ENCODE data around the gene FHIP1B. TPM values are rescaled to one million over a fixed set of nuclear protein-coding genes. Genes with fewer than 3 reads are reported as not detected.

Gene FHIP1B
- total RNA-seq, 2 experiments from 2014 or later, result 17.7 to 17.8 TPM

- CTCF ChIA-PET, result no interaction called here
- POLR2A ChIA-PET, result no interaction called here
These were observed 11.1 kb upstream of the FHIP1B start for GRCh38 chr11:6245536-6245935.

DNA sequence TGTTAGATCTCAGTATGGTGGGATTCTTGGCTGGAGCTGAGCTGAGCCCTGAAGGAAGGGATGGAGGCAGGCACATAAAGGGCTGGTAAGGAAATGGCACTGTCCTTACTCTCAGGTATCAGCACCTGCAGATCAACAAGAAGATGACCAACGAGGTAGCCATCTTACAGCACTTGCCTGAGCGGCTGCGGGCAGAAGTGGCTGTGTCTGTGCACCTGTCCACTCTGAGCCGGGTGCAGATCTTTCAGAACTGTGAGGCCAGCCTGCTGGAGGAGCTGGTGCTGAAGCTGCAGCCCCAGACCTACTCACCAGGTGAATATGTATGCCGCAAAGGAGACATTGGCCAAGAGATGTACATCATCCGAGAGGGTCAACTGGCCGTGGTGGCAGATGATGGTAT, 6.9 kb upstream of the FHIP1B start:
- CTCF ChIA-PET, result no interaction called here
- POLR2A ChIA-PET, result no interaction called here

DNA sequence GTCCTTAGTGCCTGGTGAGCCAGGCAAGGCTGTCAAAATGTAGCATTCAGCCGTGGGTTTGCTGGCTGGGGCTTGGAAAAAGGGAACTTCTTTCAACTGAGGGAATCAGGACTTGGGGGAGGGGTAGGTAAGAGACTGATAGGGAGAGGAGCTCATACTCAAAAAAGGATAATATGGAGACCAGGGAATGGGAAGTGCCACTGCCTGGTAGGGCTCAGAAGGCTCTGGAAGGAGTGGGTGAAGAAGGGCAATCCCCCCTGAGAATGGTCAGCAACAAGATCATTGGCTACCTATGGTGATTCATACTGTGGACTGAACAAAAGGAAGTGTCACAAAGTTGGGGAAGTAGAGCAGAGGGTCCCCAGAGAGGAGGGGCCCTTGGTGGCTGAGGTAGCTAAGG, 6.3 kb upstream of the FHIP1B start:
- POLR2A ChIA-PET, result interaction anchor here (0.5 kb wide), 1 partner anchor 118 kb away, joined by 6 read pairs; no protein-coding TSS in a partner anchor
- CTCF ChIA-PET, result no interaction called here

GRCh38 chr11:6240139-6240538, 5.7 kb upstream of the FHIP1B start:
- POLR2A ChIA-PET, result no interaction called here
- CTCF ChIA-PET, result no interaction called here

GRCh38 chr11:6238902-6239301, 4.5 kb upstream of the FHIP1B start, which contains the start of gene CNGA4:
CNGA4 (plus strand) TSS chr11:6239089; CDS start chr11:6239207, 118 bp downstream.
- ChIA-PET POLR2A (no interaction called here), CTCF (interaction anchor here (1.4 kb wide), 1 partner anchor 114 kb away, joined by 5 read pairs; no protein-coding TSS in a partner anchor)

GRCh38 chr11:6237761-6238302, 3.4 kb upstream of the FHIP1B start:
- CTCF ChIA-PET, result interaction anchor here (1.4 kb wide), 1 partner anchor 115 kb away, joined by 5 read pairs; no protein-coding TSS in a partner anchor
- POLR2A ChIA-PET, result no interaction called here

GRCh38 chr11:6237266-6237665, 2.8 kb upstream of the FHIP1B start:
- CTCF ChIA-PET, result no interaction called here
- POLR2A ChIA-PET, result no interaction called here

DNA sequence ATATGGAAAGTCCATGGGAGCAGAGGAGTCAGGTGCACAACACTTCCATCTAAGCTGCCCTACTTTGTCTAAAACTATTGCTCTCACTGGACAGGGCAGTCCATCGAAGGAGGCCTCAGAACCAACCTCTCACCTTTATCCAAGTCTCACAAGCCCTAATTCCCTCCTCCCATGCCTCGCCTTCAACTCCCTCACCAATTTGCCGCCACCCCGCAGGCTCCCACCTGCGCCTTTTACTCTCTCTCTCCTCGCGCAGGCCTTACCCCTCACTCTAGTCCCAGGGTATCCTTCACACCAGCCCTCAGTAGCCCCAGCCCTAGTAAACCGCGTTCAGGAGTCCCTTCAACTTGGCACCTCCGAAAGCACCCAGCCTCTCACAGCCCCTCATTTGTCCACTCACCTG, 451 bp downstream of the FHIP1B start:
- ChIA-PET CTCF (interaction anchor here (1.4 kb wide), 1 partner anchor 83 kb away, joined by 3 read pairs; no protein-coding TSS in a partner anchor), POLR2A (no interaction called here)

GRCh38 chr11:6232899-6233298, 1.5 kb downstream of the FHIP1B start:
- CTCF ChIA-PET, result no interaction called here

DNA sequence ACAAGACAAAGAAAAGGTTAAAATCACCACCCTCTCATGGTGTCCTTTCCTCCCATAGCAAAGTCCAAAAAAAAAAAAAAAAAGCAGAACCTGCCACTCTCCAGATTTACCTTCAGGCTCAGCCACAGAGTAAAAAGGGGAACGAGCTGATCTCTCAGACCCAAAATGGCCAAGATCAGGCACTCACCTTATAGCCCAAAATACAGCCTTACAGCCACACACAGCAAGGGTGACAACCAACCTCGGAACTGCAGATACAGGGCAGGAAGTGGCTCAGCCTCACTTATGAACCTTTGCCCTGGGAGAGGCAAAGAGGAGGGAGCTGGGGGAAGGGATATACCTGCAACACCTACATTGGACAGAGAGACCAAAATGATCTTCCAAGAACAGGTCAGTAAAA, 4.5 kb downstream of the FHIP1B start:
- ChIA-PET CTCF (interaction anchor here (0.6 kb wide), 1 partner anchor 32 kb away, joined by 3 read pairs; no protein-coding TSS in a partner anchor), POLR2A (no interaction called here)

More at GRCh38 chr11:6232899-6233298, 1.5 kb downstream of the FHIP1B start:
- POLR2A ChIA-PET, result no interaction called here

DNA sequence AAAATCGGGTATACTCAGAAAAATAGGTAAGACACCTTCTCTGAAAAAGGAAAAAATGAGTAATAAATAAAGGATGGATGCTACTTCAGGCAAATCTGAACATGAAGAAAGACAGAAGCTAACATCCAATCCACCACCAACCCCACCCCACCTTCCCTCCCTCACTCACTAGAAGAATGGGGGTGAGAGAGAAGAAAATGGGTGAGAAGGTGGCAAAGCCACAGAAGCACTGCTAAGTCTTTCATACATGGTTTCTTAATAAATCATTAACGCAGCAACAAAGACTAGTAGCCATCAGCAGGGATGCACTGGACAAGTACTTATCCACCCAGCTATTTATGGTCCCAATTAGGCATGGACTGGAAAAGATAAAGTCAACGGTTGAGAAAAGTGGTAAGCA, 5.9 kb downstream of the FHIP1B start:
- ChIA-PET POLR2A (no interaction called here), CTCF (no interaction called here)

DNA sequence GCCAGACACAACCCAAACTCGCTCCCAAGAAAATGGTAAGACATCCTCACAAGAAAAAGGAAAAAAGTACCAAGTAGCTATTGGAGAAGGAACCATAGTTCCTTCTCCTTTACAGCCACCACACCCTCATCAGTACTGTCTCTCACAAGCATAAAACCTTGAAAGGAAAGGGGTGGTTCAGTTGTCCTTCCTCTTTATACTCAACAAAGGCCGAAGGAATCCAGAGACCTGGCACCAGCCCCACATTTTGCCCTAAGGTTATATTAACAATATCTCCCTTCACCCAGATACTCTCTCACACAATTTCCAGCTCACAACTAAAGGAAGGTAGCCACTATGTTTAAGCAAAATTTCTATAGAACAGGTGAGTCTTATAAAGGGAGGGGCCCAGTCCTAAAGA, 8.5 kb downstream of the FHIP1B start:
- ChIA-PET POLR2A (no interaction called here), CTCF (no interaction called here)

DNA sequence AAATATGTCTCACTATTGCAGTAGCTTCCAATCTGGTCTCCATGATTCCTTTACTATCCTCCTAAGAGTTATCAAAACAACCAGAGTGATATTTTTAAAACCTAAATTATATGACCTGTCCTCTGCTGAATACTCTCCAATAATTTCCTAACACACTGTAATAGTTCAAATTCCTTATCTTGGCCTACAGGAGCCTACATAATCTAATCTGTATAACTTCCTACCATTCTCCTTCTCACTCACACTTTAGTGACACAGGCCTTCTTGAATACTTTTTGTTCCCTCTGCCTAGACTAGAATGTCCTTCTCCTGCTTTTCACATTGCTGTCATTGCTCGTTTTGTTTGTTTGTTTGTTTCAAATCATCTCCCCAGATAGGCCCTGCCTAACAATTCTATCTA, 9.4 kb downstream of the FHIP1B start:
- POLR2A ChIA-PET, result no interaction called here
- CTCF ChIA-PET, result no interaction called here

GRCh38 chr11:6224421-6224820, 10.0 kb downstream of the FHIP1B start:
- ChIA-PET CTCF (no interaction called here), POLR2A (no interaction called here)

GRCh38 chr11:6223854-6224253, 10.6 kb downstream of the FHIP1B start:
- CTCF ChIA-PET, result no interaction called here
- POLR2A ChIA-PET, result no interaction called here

GRCh38 chr11:6219359-6219758, 15.1 kb downstream of the FHIP1B start:
- ChIA-PET CTCF (no interaction called here), POLR2A (no interaction called here)

DNA sequence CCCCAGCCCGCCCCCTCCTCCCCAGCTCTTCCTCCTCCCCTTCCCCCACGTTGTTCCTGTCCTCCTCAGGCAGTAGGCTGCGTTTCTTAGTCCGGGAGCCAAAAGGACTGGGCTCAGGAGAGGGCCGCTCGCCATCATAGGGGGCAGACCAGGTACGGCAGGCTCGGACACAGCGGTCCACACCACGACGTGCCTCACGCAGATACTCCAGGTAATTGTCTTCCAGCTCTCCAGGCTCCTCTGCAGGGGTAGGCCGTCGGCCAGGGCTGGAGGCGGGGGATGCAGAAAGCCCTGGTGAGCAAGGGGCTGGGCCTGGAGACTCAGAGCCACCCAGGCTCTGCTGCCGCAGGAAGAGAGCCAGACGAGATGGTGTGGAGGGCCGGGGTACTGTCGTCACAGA, 16.7 kb downstream of the FHIP1B start:
- CTCF ChIA-PET, result no interaction called here
- POLR2A ChIA-PET, result no interaction called here

- POLR2A ChIA-PET, result no interaction called here
- CTCF ChIA-PET, result no interaction called here
These were observed 17.9 kb downstream of the FHIP1B start for GRCh38 chr11:6216501-6216900.

DNA sequence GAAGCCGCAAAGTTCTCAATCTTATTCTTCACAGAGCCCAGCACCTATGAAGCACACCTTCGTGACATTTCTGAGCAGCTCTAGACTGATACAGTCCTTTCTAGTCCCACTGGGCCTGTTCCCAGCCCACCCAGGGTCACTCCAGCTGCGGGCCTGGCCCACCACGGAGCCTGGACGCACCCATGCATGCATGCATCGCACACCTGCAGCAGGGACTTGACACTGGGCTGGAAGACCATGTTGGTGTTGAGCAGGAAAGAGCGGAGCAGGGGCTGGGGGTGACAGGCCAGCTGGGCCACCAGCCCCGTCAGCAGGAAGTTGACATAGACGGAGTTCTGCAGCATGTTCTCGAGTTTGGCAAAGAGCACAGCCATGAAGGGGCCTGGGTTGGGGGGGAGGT, 19.9 kb downstream of the FHIP1B start:
- ChIA-PET POLR2A (no interaction called here), CTCF (no interaction called here)

DNA sequence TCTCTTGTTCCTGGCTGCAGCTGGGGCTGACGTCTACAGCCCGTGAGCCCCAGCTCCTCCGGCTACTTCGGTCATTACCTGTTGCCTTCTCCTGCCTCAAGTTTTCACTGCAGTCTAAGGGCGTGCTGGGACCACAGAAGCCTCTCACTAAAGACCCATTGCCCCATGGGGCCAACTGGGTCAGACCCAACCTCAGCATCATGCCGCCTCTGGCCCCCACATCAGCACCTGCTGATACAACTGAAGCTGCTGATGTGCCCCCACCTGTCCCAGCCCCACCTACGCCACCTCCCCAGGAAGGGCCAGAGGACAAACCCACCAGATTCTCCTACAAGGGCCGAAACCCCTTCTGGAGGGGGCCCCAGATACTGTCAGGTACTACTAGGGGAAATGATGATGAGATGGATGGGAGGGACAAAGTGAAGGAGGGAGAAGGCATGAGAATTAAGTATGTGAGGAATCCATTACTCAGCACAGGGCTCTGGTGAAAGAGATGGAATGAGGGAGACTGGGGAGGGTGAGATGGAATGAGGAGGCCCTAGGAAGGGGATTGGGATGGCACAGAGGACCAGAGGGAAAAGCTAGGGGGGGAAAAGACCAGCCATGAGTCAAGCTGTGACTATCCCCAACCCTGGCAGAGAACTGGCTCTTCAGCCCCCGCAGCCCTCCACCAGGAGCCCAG, 24.0 kb downstream of the FHIP1B start:
- POLR2A ChIA-PET, result no interaction called here
- CTCF ChIA-PET, result no interaction called here

GRCh38 chr11:6209801-6210200, 24.6 kb downstream of the FHIP1B start:
- CTCF ChIA-PET, result no interaction called here
- POLR2A ChIA-PET, result no interaction called here
